ENCODE results near the gene CAST.
A peak's percentile ranks its signal among the peaks of the same experiment; 100 is the strongest.

CAST gene

GRCh38 chr5:96751203-96752169 lies 89.3 kb downstream of the CAST start:
- no peak for DNase-seq

GRCh38 chr5:96752341-96753016 lies 90.3 kb downstream of the CAST start:
- peak in 5 of 6 experiments; percentile 7 to 76 (median 22) for DNase-seq

- no peak for DNase-seq
These were observed 90.8 kb downstream of the CAST start for GRCh38 chr5:96753017-96753397.

GRCh38 chr5:96753848-96754247 lies 91.7 kb downstream of the CAST start:
- no peak for DNase-seq

- no peak for DNase-seq
These were observed 93.7 kb downstream of the CAST start for GRCh38 chr5:96755851-96756250.

- no peak for DNase-seq
These were observed 94.8 kb downstream of the CAST start for GRCh38 chr5:96756985-96757384.

- no peak for DNase-seq
These were observed 96.4 kb downstream of the CAST start for GRCh38 chr5:96758621-96759020.

GRCh38 chr5:96761618-96762017 lies 99.4 kb downstream of the CAST start:
- no peak for DNase-seq

- DNase-seq, result no peak
These were observed 100.8 kb downstream of the CAST start for GRCh38 chr5:96763026-96763425.

GRCh38 chr5:96765043-96765442 lies 102.9 kb downstream of the CAST start:
- DNase-seq, result no peak

- no peak for DNase-seq
These were observed 106.6 kb downstream of the CAST start for GRCh38 chr5:96768708-96769251.

GRCh38 chr5:96771395-96771794 lies 109.2 kb downstream of the CAST start:
- DNase-seq, result no peak

- DNase-seq, result no peak
These were observed 109.9 kb downstream of the CAST start for GRCh38 chr5:96772111-96772510.

- no peak for DNase-seq
These were observed 110.4 kb downstream of the CAST start for GRCh38 chr5:96772542-96772941.

GRCh38 chr5:96775050-96775449 lies 112.9 kb downstream of the CAST start:
- DNase-seq, result no peak

GRCh38 chr5:96775689-96776088 lies 113.5 kb downstream of the CAST start:
- DNase-seq, result no peak

GRCh38 chr5:96776621-96777020 lies 114.4 kb downstream of the CAST start:
- no peak for DNase-seq

GRCh38 chr5:96778409-96778808 lies 116.2 kb downstream of the CAST start:
- no peak for DNase-seq

GRCh38 chr5:96780626-96781025 lies 118.5 kb downstream of the CAST start:
- no peak for DNase-seq

GRCh38 chr5:96781031-96781971 lies 119.1 kb downstream of the CAST start:
- no peak for DNase-seq

- DNase-seq, result no peak
These were observed 121.2 kb downstream of the CAST start for GRCh38 chr5:96783326-96783725.

GRCh38 chr5:96785326-96786109 lies 123.3 kb downstream of the CAST start:
- DNase-seq, result no peak
